HUES6 (cell line): ENCODE results near the gene GLT8D1.

Experiments used
- H3K27ac ChIP-seq: 2 replicates; pipeline ENCODE4 v1.7.0; 2013; ENCODE audit warnings: low read depth, mild to moderate bottlenecking, low read length, inconsistent platforms
- H3K27me3 ChIP-seq: 2 replicates; pipeline ENCODE4 v1.6.1; 2013; ENCODE audit warnings: low read length; ENCODE audit not compliant: control insufficient read depth, insufficient read depth
- H3K36me3 ChIP-seq: 2 replicates; pipeline ENCODE4 v1.6.1; 2013; ENCODE audit warnings: low read length; ENCODE audit not compliant: control insufficient read depth, insufficient read depth
- H3K4me1 ChIP-seq: 2 replicates; pipeline ENCODE4 v1.6.1; 2013; ENCODE audit warnings: low read length; ENCODE audit not compliant: control insufficient read depth, insufficient read depth
- H3K4me3 ChIP-seq: 2 replicates; pipeline ENCODE4 v1.5.1; 2013; ENCODE audit warnings: low read depth, low read length
- H3K9ac ChIP-seq: one replicate; pipeline ENCODE4 v1.6.1; 2013; ENCODE audit warnings: mild to moderate bottlenecking, low read length
- H3K9me3 ChIP-seq: 2 replicates; pipeline ENCODE4 v1.6.1; 2013; ENCODE audit warnings: low read depth, low read length; ENCODE audit not compliant: control insufficient read depth, insufficient read depth

Gene GLT8D1

GRCh38 chr3:52645549-52645948 lies 60.0 kb downstream of the GLT8D1 start:
- Histone ChIP-seq H3K4me3 (no peak overlapping the region), H3K27me3 (no peaks in the 10 kb centered on the region), H3K4me1 (no peaks in the 10 kb centered on the region), H3K9ac (no peak overlapping the region), H3K27ac (no peak overlapping the region), H3K9me3 (no peaks in the 10 kb centered on the region), H3K36me3 (peaks cover 77% of the 10 kb centered on the region)
